GM20000 (cell line): ENCODE data around the gene ST8SIA1.

Source experiments
- DNase-seq: peaks from one replicate; pipeline ENCODE4 v3.0.0; 2012; ENCODE audit warnings: low spot score
- CTCF ChIP-seq: IDR thresholded peaks from 2 replicates; pipeline ENCODE4 v1.5.1; 2012; ENCODE audit warnings: mild to moderate bottlenecking, control low read depth; ENCODE audit errors: extremely low read depth, missing control alignments

The ST8SIA1 gene

GRCh38 chr12:22211128-22211527, 123.4 kb downstream of the ST8SIA1 start:
- DNase-seq: no peak

GRCh38 chr12:22209422-22209821, 125.1 kb downstream of the ST8SIA1 start:
- TF ChIP-seq CTCF: no peak
- DNase-seq: no peak

More at GRCh38 chr12:22211128-22211527, 123.4 kb downstream of the ST8SIA1 start:
- TF ChIP-seq CTCF: no peak

- DNase-seq: no peak
- no peak for TF ChIP-seq CTCF
Measured at GRCh38 chr12:22206111-22206728, 128.3 kb downstream of the ST8SIA1 start.

GRCh38 chr12:22204391-22204790, 130.1 kb downstream of the ST8SIA1 start:
- TF ChIP-seq CTCF: no peak
- no peak for DNase-seq

- DNase-seq: no peak
- no peak for TF ChIP-seq CTCF
Measured at GRCh38 chr12:22202847-22203246, 131.7 kb downstream of the ST8SIA1 start.

GRCh38 chr12:22201101-22201500, 133.4 kb downstream of the ST8SIA1 start:
- TF ChIP-seq CTCF: no peak
- DNase-seq: no peak

- no peak for TF ChIP-seq CTCF
- no peak for DNase-seq
Measured at GRCh38 chr12:22196236-22196635, 138.3 kb downstream of the ST8SIA1 start.
